Measurements from ENCODE around the gene FAM149A.
A peak's percentile ranks its signal among the peaks of the same experiment; 100 is the strongest.

The FAM149A gene

GRCh38 chr4:186068581-186069348, 35.7 kb upstream of the FAM149A start, which contains the start of gene TLR3:
TLR3 (plus strand) TSS chr4:186069156; CDS start chr4:186076620, 7,464 bp downstream.
- Mint-ChIP-seq H3K36me3 (ENCODE audit: low read depth) (no peaks in the 10 kb centered on the region), H3K27ac (peak within 1 kb of the TSS; percentile 41 to 78 (median 61)), H3K9me3 (no peaks in the 10 kb centered on the region), H3K4me1 (peaks cover 15% of the 10 kb centered on the region), H3K4me3 (peak within 1 kb of the TSS; percentile 24 to 76 (median 71)), H3K27me3 (ENCODE audit: low read depth) (no peaks in the 10 kb centered on the region)
- TF ChIP-seq CTCF (IDR thresholded peaks at IDR 0.05; ENCODE audit: unreplicated experiment in 3 of 3): no peak

GRCh38 chr4:186069729-186070128, 34.8 kb upstream of the FAM149A start:
- peaks cover 15% of the 10 kb centered on the region for H3K4me1 Mint-ChIP-seq
- H3K9me3 Mint-ChIP-seq: no peaks in the 10 kb centered on the region
- peak overlapping the region in 1 of 3 experiments; percentile 78 for H3K27ac Mint-ChIP-seq
- TF ChIP-seq CTCF (IDR thresholded peaks at IDR 0.05; ENCODE audit: unreplicated experiment in 3 of 3): no peak
- H3K4me3 Mint-ChIP-seq: peak overlapping the region in 2 of 3 experiments; percentile 71 to 76
- H3K36me3 Mint-ChIP-seq (ENCODE audit: low read depth): no peaks in the 10 kb centered on the region
- no peaks in the 10 kb centered on the region for H3K27me3 Mint-ChIP-seq (ENCODE audit: low read depth)

DNA sequence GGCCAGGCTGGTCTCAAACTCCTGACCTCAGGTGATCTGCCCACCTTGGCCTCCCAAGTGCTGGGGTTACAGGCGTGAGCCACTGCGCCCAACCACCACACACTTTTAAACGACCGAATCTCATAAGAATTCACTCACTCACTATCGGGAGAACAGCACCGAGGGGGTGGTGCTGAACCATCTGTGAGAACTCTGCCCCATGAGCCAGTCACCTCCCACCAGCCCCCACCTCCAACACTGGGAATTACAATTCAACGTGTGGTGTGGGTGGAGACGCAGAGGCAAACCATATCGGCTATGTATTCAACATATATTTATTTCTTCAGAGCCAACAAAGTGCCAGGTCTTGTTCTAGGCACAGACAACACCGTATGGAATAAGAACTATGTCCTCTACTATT, 32.0 kb upstream of the FAM149A start:
- no peak overlapping the region for H3K27ac Mint-ChIP-seq
- H3K27me3 Mint-ChIP-seq (ENCODE audit: low read depth): no peaks in the 10 kb centered on the region
- no peak overlapping the region for H3K4me3 Mint-ChIP-seq
- no peaks in the 10 kb centered on the region for H3K9me3 Mint-ChIP-seq
- TF ChIP-seq CTCF (IDR thresholded peaks at IDR 0.05; ENCODE audit: unreplicated experiment in 3 of 3): no peak
- peaks cover 15% of the 10 kb centered on the region for H3K4me1 Mint-ChIP-seq
- H3K36me3 Mint-ChIP-seq (ENCODE audit: low read depth): no peaks in the 10 kb centered on the region

DNA sequence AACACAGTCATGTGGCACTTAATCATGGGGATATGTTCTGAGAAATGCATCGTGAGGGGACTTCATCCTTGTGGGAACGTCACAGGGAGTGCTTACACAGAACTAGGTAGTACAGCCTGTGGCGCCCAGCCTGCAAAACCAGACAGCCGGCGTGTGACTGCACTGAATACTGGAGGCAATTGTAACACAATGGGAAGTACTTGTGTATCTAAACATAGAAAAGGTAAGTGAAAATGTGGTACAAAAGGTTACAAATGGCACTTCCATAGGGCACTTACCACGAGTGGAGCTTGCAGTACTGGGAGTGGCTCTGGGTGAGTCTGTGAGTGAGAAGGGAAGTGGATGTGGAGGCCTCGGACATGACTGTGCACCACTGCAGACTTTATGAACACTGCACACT, 30.3 kb upstream of the FAM149A start:
- H3K4me3 Mint-ChIP-seq: no peak overlapping the region
- H3K36me3 Mint-ChIP-seq (ENCODE audit: low read depth): no peaks in the 10 kb centered on the region
- no peak for TF ChIP-seq CTCF (IDR thresholded peaks at IDR 0.05; ENCODE audit: unreplicated experiment in 3 of 3)
- H3K9me3 Mint-ChIP-seq: no peaks in the 10 kb centered on the region
- peaks cover 12% of the 10 kb centered on the region for H3K4me1 Mint-ChIP-seq
- H3K27me3 Mint-ChIP-seq (ENCODE audit: low read depth): peaks cover 7% of the 10 kb centered on the region
- H3K27ac Mint-ChIP-seq: no peak overlapping the region

- H3K27ac Mint-ChIP-seq: peak overlapping the region; percentile 23 to 56 (median 50)
- no peaks in the 10 kb centered on the region for H3K36me3 Mint-ChIP-seq (ENCODE audit: low read depth)
- peaks cover 2% of the 10 kb centered on the region for H3K9me3 Mint-ChIP-seq
- TF ChIP-seq CTCF (IDR thresholded peaks at IDR 0.05; ENCODE audit: unreplicated experiment in 3 of 3): no peak
- H3K4me1 Mint-ChIP-seq: peaks cover 21% of the 10 kb centered on the region
- no peak overlapping the region for H3K4me3 Mint-ChIP-seq
- H3K27me3 Mint-ChIP-seq (ENCODE audit: low read depth): peaks cover 16% of the 10 kb centered on the region
These were observed 25.4 kb upstream of the FAM149A start for GRCh38 chr4:186078981-186079638.

Data from nephron (organoid).